Activated T-helper 1 cell treated with anti-CD3 and anti-CD28 coated beads, Interleukin-2, amount 50 U/mL, for 16 hours (primary cell): ENCODE data around the gene SIGLEC8.

Experiments used
- DNase-seq, 2 donors: peaks; one replicate each; pipeline ENCODE4 v3.0.0-alpha.2; 2020; ENCODE audit warnings: low read depth in 1 of 2, low spot score in 1 of 2

SIGLEC8 gene

DNA sequence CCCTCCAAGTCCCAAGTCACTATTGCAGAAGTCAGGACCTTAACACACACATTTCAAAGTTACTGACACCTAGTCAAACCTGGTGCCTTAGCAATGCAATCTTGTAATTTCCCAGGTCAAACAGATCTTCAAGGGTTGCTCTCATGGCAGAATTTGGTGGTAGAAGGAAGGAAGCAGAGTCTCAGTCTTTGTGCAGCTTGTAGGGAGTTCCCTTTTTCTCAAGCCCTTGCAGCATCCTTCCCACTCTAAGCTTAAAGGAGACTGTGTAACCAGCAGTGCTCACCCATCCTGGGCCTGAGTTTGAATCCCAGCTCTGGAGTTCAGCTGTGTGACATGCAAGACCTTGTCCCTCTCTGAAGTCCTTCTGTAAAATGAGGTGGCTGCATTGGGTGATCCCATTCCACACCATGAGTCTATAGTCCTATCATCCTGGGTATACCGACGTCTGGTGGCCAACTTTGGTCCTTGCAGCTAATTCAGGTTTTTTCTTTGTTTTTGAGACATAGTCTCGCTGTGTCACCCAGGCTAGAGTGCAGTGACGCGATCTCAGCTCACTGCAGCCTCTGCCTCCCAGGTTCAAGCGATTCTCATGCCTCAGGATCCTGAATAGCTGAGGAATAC is 50.6 kb downstream of the SIGLEC8 start:
- DNase-seq, result no peak

DNA sequence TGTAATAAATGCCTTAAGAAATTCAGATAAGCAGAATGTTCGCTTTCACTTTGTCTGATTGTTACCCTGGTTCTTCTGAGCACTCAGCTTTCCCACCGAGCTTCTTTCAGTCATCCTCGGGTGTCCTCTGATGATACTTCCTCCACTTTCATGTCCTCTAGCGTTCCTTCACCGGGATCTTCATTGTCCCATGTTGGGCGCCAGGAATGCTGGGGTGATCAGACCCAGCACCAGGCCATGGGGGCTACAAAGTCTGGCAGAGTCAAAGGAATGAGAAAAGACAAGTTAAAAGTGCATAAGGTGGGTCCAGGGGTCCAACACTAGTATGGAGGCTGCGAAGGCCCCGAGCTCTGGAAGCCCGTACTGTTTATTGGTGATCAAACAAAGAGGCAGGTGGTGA is 56.1 kb downstream of the SIGLEC8 start:
- DNase-seq, result no peak
